B cell (primary cell): ENCODE measurements around the gene NCOA7. TPM values are rescaled to one million over a fixed set of nuclear protein-coding genes. Genes with fewer than 3 reads are reported as not detected.

ENCODE experiments used
- ATAC-seq: fragments of 200-7000 bp; cut with Tn5 transposase; one replicate; pipeline ENCODE4 v1.10.0; 2021; ENCODE audit warnings: low read depth, mild to moderate bottlenecking, moderate number of reproducible peaks, moderate library complexity
- CTCF ChIA-PET: fragments of 350-600 bp; sonication (Branson Sonifier 250); formaldehyde crosslinking; loops from one replicate; lab custom pipeline; 2021; ENCODE audit warnings: antibody characterized with exemption, inconsistent platforms; lab: Charles Lee
- POLR2A ChIA-PET: fragments of 350-600 bp; sonication (Branson Sonifier 250); formaldehyde crosslinking; loops from one replicate; lab custom pipeline; 2021; ENCODE audit warnings: antibody characterized with exemption; lab: Charles Lee
- DNase-seq: peaks from one replicate; pipeline ENCODE4 v3.0.0; 2013
- H2AFZ ChIP-seq: 2 replicates; pipeline ENCODE4 v1.6.1; 2012; ENCODE audit warnings: mild to moderate bottlenecking, low read depth, low read length; ENCODE audit not compliant: insufficient read depth, poor library complexity, severe bottlenecking
- H3K27ac ChIP-seq, 2 donors: 1 replicate in 1 of 2; 2 replicates in 1 of 2; pipeline ENCODE4 v1.5.1; 2012 to 2013; ENCODE audit warnings: low read length in 2 of 2, mild to moderate bottlenecking in 2 of 2, moderate library complexity in 1 of 2
- H3K27me3 ChIP-seq, 4 experiments: fragments of 200-600 bp in 1 of 4; sonication (generic) in 1 of 4; replicated peaks in 1 of 4; 1 replicate in 2 of 4; 2 replicates in 2 of 4; pipeline versions ENCODE4 v1.6.1 to v1.7.0; 2013 to 2016; ENCODE audit warnings: low read length in 3 of 4, mild to moderate bottlenecking in 2 of 4, mixed read lengths in 1 of 4, moderate library complexity in 1 of 4; ENCODE audit not compliant: insufficient read depth in 4 of 4, control insufficient read depth in 3 of 4; ENCODE audit errors: control extremely low read depth in 1 of 4
- H3K36me3 ChIP-seq, 2 experiments: replicated peaks in 1 of 2; 1 replicate in 1 of 2; 2 replicates in 1 of 2; pipeline versions ENCODE4 v1.6.1 to v1.7.1; 2013; ENCODE audit warnings: low read length in 1 of 2; ENCODE audit not compliant: insufficient read depth in 2 of 2, control insufficient read depth in 1 of 2; ENCODE audit errors: control extremely low read depth in 1 of 2, extremely low read depth in 1 of 2
- H3K4me1 ChIP-seq, 2 donors: fragments of 200-600 bp in 1 of 2; sonication (generic) in 1 of 2; 1 replicate in 1 of 2; 2 replicates in 1 of 2; pipeline versions ENCODE4 v1.5.1 to v1.6.1; 2013 to 2017; ENCODE audit warnings: low read length in 2 of 2; ENCODE audit not compliant: control insufficient read depth in 2 of 2, insufficient read depth in 2 of 2
- H3K4me2 ChIP-seq: replicated peaks from 2 replicates; pipeline ENCODE3; 2012; ENCODE audit warnings: mild to moderate bottlenecking, low read depth, low read length; ENCODE audit not compliant: poor library complexity, severe bottlenecking
- H3K4me3 ChIP-seq, 5 experiments: fragments of 200-600 bp in 1 of 5; sonication (generic) in 1 of 5; 1 replicate in 3 of 5; 2 replicates in 2 of 5; pipeline versions ENCODE4 v1.5.1 to v1.7.0; 2011 to 2016; ENCODE audit warnings: low read length in 4 of 5, mild to moderate bottlenecking in 4 of 5, low read depth in 2 of 5, control low read depth in 1 of 5, moderate library complexity in 1 of 5; ENCODE audit not compliant: insufficient read depth in 1 of 5; ENCODE audit errors: control extremely low read depth in 1 of 5, extremely low read depth in 1 of 5
- H3K79me2 ChIP-seq: fragments of 200-600 bp; sonication (generic); one replicate; pipeline ENCODE4 v1.6.0; 2016; ENCODE audit warnings: low read length; ENCODE audit not compliant: control insufficient read depth, insufficient read depth
- H3K9ac ChIP-seq: fragments of 200-600 bp; sonication (generic); 2 replicates; pipeline ENCODE4 v1.6.1; 2017; ENCODE audit warnings: mild to moderate bottlenecking, low read length, moderate library complexity
- H3K9me3 ChIP-seq, 3 donors: one replicate each; pipeline versions ENCODE4 v1.6.1 to v1.7.1; 2013; ENCODE audit warnings: low read length in 2 of 3; ENCODE audit not compliant: control insufficient read depth in 2 of 3, insufficient read depth in 1 of 3; ENCODE audit errors: control extremely low read depth in 1 of 3
- H4K20me1 ChIP-seq: 2 replicates; pipeline ENCODE4 v1.6.0; 2012; ENCODE audit warnings: mild to moderate bottlenecking, low read length; ENCODE audit not compliant: insufficient read depth, control insufficient read depth, poor library complexity, severe bottlenecking
- H3K27ac Mint-ChIP-seq: one replicate; pipeline ENCODE4 v1.8.0; 2021; ENCODE audit warnings: mixed read lengths
- H3K27me3 Mint-ChIP-seq: one replicate; pipeline ENCODE4 v1.8.0; 2021; ENCODE audit warnings: mixed read lengths
- H3K4me1 Mint-ChIP-seq: one replicate; pipeline ENCODE4 v1.8.0; 2021; ENCODE audit warnings: mixed read lengths
- H3K4me3 Mint-ChIP-seq: one replicate; pipeline ENCODE4 v1.8.0; 2021; ENCODE audit warnings: mixed read lengths
- H3K9me3 Mint-ChIP-seq: one replicate; pipeline ENCODE4 v1.8.0; 2022; ENCODE audit warnings: mixed read lengths; ENCODE audit not compliant: insufficient read depth
- EZH2 ChIP-seq: IDR thresholded peaks from 2 replicates; pipeline ENCODE4 v1.6.1; 2012; ENCODE audit warnings: borderline replicate concordance, low read depth, mild to moderate bottlenecking, moderate library complexity, low read length; ENCODE audit not compliant: insufficient read depth, poor library complexity, severe bottlenecking
- WGBS: methylation state at CpG from one replicate; pipeline ENCODE4 v1.1.5; 2013; ENCODE audit warnings: missing lambda C conversion rate; ENCODE audit not compliant: insufficient coverage; 5-methylcytosine and 5-hydroxymethylcytosine counted together
- intact Hi-C: fragments of 100-400 bp; cut with micrococcal nuclease; formaldehyde crosslinking; loops from one replicate; pipeline ENCODE4 v1.10.0; 2022
- polyA plus RNA-seq: library from polyadenylated mRNA; depleted of rRNA; stranded (reverse); fragments of >200 nt; gene quantifications from 2 replicates; pipeline ENCODE4 v1.2.3, GENCODE V29; 2012
- total RNA-seq, 2 donors: library from RNA; stranded (reverse); fragments of 120-200 nt in 1 of 2; gene quantifications; 1 replicate in 1 of 2; 2 replicates in 1 of 2; pipeline versions ENCODE4 v1.2.3 to v1.2.4, GENCODE V29; 2013 to 2022
- TF ChIP-seq, protein P1 (sequence below): fragments of 200-600 bp; IDR thresholded peaks from one replicate; pipeline ENCODE4 v1.8.0; 2022; ENCODE audit warnings: antibody characterized with exemption, mild to moderate bottlenecking

NCOA7 gene
- total and polyA plus RNA-seq, 2 donors (not counting 1 experiment from before 2014, with no cell fraction given), result 10.9 to 27.4 TPM

DNA sequence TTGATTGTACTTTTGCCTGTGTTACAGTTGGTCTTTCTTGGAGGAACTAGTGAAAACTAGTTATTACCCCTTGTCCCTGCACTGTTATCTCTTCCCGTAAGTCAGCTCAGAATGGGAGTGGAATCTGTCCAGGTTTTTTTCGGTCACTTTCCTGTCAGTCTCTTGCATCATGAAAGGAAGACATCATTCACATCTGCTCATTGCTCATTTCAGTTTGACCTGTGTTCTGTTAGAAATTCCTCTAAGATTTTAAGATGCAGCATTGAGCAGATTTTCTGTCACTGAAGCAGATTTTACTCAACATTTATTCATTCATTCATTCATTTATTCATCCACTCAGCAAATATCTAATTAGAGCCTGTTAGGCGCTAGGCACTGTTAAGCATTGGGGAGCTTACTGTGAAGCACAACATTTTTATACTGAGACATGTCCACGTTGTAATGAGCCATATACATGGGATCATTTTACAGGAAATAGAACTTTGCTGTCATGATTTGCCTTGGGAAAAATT is 132.7 kb downstream of the NCOA7 start:
- peaks cover 25% of the 10 kb centered on the region for H3K4me1 Mint-ChIP-seq
- Histone ChIP-seq H2AFZ (no peak overlapping the region), H3K27ac (no peak overlapping the region), H3K4me2 (no peak overlapping the region), H3K36me3 (peaks cover 0 to 7% of the 10 kb centered on the region in 2 experiments), H3K9ac (no peak overlapping the region), H4K20me1 (no peaks in the 10 kb centered on the region), H3K4me3 (no peak overlapping the region), H3K79me2 (no peaks in the 10 kb centered on the region), H3K4me1 (peaks cover 13 to 14% of the 10 kb centered on the region in 2 donors), H3K9me3 (no peaks in the 10 kb centered on the region), H3K27me3 (no peaks in the 10 kb centered on the region)
- TF ChIP-seq EZH2, result no peak
- TF ChIP-seq, protein P1, sequence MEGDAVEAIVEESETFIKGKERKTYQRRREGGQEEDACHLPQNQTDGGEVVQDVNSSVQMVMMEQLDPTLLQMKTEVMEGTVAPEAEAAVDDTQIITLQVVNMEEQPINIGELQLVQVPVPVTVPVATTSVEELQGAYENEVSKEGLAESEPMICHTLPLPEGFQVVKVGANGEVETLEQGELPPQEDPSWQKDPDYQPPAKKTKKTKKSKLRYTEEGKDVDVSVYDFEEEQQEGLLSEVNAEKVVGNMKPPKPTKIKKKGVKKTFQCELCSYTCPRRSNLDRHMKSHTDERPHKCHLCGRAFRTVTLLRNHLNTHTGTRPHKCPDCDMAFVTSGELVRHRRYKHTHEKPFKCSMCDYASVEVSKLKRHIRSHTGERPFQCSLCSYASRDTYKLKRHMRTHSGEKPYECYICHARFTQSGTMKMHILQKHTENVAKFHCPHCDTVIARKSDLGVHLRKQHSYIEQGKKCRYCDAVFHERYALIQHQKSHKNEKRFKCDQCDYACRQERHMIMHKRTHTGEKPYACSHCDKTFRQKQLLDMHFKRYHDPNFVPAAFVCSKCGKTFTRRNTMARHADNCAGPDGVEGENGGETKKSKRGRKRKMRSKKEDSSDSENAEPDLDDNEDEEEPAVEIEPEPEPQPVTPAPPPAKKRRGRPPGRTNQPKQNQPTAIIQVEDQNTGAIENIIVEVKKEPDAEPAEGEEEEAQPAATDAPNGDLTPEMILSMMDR, result no peak
- ATAC-seq, result no peak
- no peaks in the 10 kb centered on the region for H3K27me3 Mint-ChIP-seq
- no peak overlapping the region for H3K27ac Mint-ChIP-seq
- DNase-seq, result no peak
- ChIA-PET POLR2A (no interaction called here), CTCF (interaction anchor here (1.2 kb wide), 1 partner anchor 12 kb away, joined by 3 read pairs; no protein-coding TSS in a partner anchor)
- H3K9me3 Mint-ChIP-seq, result no peaks in the 10 kb centered on the region
- intact Hi-C loops, result no loop called here
- 54% methylated on average over 2 of the region's 4 CpGs for WGBS
- no peak overlapping the region for H3K4me3 Mint-ChIP-seq

DNA sequence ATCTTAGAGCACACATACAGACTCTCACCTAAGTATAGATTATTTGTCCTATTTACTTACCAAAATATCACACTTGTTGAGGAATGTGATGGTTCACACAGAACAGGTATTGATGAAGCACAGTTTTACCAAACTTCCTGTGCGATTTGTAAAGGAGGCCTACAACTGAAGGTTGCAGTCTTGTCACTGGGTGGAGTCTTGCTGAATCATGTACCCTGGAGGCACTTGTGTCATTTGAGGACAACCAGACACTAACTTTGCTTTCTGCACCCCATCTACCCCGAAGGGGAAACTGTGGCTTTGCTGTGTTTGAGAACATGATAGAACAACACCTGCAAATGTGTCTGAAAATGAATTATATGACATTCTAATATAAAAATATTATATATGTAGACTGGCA is 133.4 kb downstream of the NCOA7 start:
- H3K27ac ChIP-seq, result no peak overlapping the region
- CTCF ChIA-PET, result interaction anchor here (1.2 kb wide), 2 partner anchors 13 to 32 kb away, joined by 3 read pairs; no protein-coding TSS in a partner anchor
- H3K27me3 ChIP-seq, result no peaks in the 10 kb centered on the region
- TF ChIP-seq, protein P1, result no peak
- TF ChIP-seq EZH2, result no peak
- Mint-ChIP-seq H3K27ac (no peak overlapping the region), H3K4me3 (no peak overlapping the region), H3K27me3 (no peaks in the 10 kb centered on the region), H3K9me3 (no peaks in the 10 kb centered on the region), H3K4me1 (peaks cover 18% of the 10 kb centered on the region)
- ATAC-seq (no peak), DNase-seq (no peak)
- H3K36me3 ChIP-seq, result peaks cover 0 to 7% of the 10 kb centered on the region in 2 experiments
- no peak overlapping the region for H3K4me3 ChIP-seq
- 40% methylated on average over 1 of the region's 2 CpGs for WGBS
- H3K9me3 ChIP-seq, result no peaks in the 10 kb centered on the region
- no peaks in the 10 kb centered on the region for H3K79me2 ChIP-seq
- peaks cover 6 to 8% of the 10 kb centered on the region in 2 donors for H3K4me1 ChIP-seq
- H4K20me1 ChIP-seq, result no peaks in the 10 kb centered on the region
- POLR2A ChIA-PET, result no interaction called here
- H3K4me2 ChIP-seq, result no peak overlapping the region
- H2AFZ ChIP-seq, result no peak overlapping the region
- intact Hi-C loops, result no loop called here
- no peak overlapping the region for H3K9ac ChIP-seq
